ENCODE data around the gene NBEA. TPM values are rescaled to one million over a fixed set of nuclear protein-coding genes. Genes with fewer than 3 reads are reported as not detected.

Gene NBEA
- total RNA-seq, 1 donor from 2014 or later = 0.61 TPM

- intact Hi-C loops (cut with micrococcal nuclease) = no loop called here
These were observed 554.8 kb downstream of the NBEA start for GRCh38 chr13:35496761-35497386.

DNA sequence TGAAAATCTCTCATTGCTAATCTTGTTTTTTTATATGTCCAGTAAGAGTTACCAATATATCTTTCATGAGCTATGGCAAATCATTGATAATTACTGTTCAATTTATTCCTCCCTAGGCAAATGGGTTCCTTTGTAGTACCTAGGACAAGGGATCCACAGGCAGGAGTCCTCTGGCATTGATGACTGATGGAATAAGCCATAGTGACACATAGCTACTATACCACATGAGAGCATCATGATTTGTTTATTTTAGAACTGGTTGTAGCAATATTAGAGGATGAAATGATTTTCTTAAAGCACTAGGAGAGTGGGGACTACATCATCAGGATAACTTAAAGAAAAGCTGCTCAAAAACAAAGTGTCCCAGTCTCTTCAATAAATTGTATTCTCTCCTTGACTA, 556.2 kb downstream of the NBEA start:
- intact Hi-C loops (cut with micrococcal nuclease) = no loop called here

GRCh38 chr13:35499196-35499662, 557.2 kb downstream of the NBEA start:
- intact Hi-C loops (cut with micrococcal nuclease) = no loop called here

DNA sequence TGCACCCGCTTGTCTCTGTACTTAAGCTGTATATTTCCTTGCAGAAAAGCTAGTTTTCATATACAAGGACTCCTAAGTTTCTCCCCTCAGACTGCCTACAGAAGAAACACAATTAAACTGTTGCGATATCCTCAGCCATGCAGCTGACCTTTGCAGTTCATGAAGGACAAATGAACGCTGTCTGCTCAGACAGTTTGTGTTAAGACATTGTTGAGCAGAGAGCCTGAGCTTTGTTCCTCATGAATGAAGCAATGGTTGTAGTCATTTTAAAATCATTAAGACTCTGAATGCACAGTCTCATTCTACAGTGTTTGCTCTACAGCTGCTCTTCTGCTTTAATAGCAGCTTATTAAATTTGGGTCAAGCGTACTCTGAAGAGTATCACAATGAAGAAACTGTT, 557.6 kb downstream of the NBEA start:
- intact Hi-C loops (cut with micrococcal nuclease) = no loop called here

DNA sequence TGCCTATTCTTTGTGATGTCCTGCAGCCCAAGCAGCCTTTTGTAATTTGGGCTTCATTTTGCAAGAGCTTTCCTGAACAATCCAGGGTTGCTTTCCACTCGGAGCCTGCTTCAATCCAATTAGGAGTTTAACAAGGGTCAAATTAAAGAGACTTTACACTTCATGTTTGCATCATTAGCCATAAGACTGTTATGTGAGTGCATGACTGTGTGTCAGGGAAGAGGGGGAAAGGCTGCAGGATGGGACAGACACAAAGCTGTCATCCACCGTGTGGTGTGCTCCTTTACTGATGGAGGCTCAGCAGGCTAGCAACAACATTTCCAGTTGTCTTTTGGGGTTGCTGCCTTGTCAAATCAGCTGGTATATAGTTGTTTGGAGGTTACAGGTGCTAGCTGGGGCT, 558.1 kb downstream of the NBEA start:
- intact Hi-C loops (cut with micrococcal nuclease) = no loop called here

GRCh38 chr13:35501661-35502235, 559.7 kb downstream of the NBEA start:
- intact Hi-C loops (cut with micrococcal nuclease) = no loop called here

DNA sequence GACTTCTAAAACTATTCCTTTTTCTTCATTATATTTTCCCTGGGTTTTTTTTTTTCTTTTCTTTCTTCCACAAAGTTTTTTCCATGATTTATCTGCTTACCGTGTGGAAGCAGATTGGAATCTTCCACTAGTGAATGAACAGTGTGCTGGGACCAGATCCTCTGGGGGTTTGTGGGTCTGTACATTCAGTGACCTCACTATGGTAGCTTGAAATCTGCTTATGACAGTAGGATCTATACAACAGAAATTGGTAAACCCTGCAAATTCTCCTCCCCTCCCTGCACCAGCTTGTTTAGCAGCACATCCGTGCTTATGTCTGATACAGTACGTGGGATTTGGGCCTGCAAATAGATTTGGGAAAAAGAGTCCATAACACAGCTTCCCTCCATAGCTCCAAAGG, 560.4 kb downstream of the NBEA start:
- intact Hi-C loops (cut with micrococcal nuclease) = no loop called here

DNA sequence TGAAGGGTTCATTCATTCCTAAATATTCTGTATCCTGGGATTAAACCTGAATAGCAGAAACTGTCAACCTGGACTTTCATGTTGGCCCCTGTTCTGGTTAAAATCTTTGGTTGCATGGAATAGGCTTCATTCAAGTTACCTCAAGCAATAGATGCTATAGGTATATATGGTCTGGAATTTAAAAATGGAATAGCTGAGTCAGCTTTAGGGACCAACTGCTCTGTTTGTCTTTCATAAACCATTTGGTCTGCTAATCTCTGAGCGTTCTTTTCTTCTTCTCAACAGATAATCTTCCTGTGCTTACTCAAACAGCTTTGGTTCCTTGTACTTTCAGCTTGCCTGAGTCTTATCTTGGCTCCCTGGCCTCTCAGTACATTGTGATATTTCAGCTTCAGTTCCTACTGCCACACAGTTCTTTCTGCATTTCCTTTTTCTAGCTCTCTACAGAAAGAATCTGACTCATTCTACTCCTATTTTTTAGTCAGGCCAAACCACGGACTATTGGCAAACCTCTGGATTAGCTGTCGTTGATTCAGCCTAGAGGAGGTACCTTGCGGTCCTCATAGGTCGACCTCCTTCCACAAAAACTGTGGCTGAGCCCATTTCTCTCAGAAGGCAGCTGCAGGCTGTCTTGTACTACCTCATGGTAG, 570.3 kb downstream of the NBEA start:
- intact Hi-C loops (cut with micrococcal nuclease) = no loop called here

GRCh38 chr13:35514061-35514477, 572.0 kb downstream of the NBEA start:
- intact Hi-C loops (cut with micrococcal nuclease) = no loop called here

- intact Hi-C loops (cut with micrococcal nuclease) = no loop called here
These were observed 572.9 kb downstream of the NBEA start for GRCh38 chr13:35514801-35515502.

DNA sequence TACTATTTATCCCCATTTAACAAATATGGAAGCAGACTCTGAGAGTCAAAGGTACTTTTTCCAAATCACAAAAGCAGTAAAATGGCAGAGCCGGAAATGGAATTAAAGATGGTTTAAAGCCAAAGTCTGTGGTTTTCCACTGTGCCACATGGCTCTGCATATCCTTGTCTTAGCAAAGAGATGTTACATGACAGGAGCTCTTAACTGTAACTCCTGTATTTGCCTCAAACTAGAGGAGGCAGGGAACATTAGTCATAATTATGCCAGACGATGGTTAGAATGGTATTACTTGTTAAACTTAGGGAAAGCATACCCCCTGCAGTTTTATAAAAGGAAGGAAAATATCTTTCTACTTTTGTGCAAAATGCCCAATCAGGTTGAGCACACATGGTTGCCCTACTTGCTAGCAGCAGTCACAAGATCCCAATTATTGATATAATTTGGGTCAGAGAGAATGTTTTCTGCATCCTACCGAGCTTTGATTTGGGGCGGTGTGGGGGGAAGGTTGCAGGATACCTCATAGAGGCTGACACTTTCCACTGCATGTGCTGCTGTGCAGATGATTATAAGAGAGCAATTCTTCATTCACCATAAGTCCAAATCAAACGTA, 576.4 kb downstream of the NBEA start:
- intact Hi-C loops (cut with micrococcal nuclease) = no loop called here

GRCh38 chr13:35524171-35524570, 582.1 kb downstream of the NBEA start:
- intact Hi-C loops (cut with micrococcal nuclease) = no loop called here

DNA sequence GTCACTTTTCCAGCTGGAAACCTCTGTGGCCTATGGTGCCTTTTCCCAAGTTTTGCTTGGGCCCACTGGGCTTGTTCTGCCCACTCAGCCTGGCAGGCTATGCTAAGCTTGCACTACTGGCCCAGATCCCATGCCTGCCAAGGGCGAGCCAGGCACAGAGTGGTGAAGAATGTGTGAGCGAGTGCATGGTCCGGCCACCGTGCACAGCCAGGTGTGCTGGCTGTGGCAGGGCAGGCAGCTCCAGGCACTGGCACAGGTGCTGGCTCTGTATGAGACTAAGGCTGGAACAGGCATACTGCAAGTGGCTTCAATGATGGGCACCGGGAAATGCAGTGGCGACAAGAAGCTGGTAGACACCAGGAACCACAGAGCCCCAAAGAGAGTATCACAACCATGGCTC, 584.5 kb downstream of the NBEA start:
- intact Hi-C loops (cut with micrococcal nuclease) = no loop called here

- intact Hi-C loops (cut with micrococcal nuclease) = no loop called here
These were observed 585.4 kb downstream of the NBEA start for GRCh38 chr13:35527451-35527850.

DNA sequence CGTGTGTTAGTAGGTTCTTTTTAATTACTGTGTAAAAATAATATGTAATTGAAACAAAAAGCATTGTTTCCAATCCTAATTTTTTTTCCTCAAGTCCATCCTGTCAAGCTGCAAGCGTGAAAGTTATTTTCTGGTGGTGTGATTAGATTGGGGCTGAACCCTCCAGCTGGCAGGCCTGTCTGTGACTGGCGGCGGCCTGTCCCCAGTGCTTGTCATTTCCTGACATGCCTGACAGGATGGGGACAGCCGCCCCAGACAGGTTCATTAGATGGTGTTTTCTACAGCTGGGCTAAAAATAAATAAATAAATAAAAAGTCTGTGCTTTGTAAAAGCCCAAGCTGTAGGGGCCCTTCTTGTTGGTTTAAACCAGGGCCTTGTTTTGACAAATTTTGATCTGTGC, 588.1 kb downstream of the NBEA start:
- intact Hi-C loops (cut with micrococcal nuclease) = no loop called here

DNA sequence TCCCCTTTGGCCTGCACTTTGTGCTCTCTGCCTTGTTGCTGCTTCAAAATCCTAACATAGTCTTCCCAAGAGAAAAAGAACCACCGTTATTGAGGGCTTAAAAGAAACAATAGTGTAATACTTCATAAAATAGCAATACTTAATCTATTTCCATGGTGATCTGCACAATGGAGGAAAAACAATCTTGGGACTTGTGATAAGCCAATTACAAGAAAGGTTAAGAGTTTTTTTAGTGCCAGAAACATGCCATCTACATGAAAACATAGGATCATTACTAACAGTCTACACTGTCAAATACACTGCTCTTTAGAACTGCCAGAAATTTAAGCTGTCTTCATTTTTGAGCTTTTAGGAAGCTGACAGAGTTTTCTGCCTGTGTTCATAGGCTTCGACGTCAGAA, 588.5 kb downstream of the NBEA start:
- intact Hi-C loops (cut with micrococcal nuclease) = no loop called here

GRCh38 chr13:35531526-35531925, 589.5 kb downstream of the NBEA start:
- intact Hi-C loops (cut with micrococcal nuclease) = no loop called here

DNA sequence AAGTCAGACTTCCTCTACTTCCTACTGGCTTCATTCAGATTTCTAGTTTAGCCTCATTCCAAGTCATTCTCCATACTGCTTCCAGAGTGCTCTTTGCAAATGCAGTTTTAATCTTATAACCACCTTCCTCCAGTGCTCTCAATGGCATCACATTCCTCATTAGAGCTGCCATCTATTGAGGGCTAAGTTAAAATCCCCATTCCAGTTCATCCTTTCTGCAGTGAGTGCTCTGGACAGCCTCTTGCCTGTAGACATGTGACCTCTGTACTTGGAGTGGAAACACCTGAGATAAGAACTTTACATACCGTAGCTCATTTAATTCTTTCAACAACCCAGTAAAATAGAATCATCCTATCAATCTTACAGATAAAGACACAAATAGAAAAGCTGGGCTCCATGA, 592.3 kb downstream of the NBEA start:
- intact Hi-C loops (cut with micrococcal nuclease) = no loop called here

GRCh38 chr13:35548790-35549189, 606.7 kb downstream of the NBEA start:
- intact Hi-C loops (cut with micrococcal nuclease) = no loop called here

GRCh38 chr13:35549481-35549880, 607.4 kb downstream of the NBEA start:
- intact Hi-C loops (cut with micrococcal nuclease) = no loop called here

GRCh38 chr13:35552172-35552844, 610.2 kb downstream of the NBEA start:
- intact Hi-C loops (cut with micrococcal nuclease) = no loop called here

Data from T-helper 1 cell treated with Interleukin-12 subunit alpha and Interleukin-12 subunit beta and Interleukin-4 antibody, amounts not matched to agents 30 ng/mL and 1 ng/mL, for 36 hours (primary cell).